GM19035 (cell line): ENCODE measurements around the gene ASRGL1.

Source experiments
- ATAC-seq: cut with Tn5 transposase; IDR thresholded peaks from one replicate; pipeline ENCODE4 v1.9.1; 2021; ENCODE audit not compliant: unreplicated experiment

The ASRGL1 gene

DNA sequence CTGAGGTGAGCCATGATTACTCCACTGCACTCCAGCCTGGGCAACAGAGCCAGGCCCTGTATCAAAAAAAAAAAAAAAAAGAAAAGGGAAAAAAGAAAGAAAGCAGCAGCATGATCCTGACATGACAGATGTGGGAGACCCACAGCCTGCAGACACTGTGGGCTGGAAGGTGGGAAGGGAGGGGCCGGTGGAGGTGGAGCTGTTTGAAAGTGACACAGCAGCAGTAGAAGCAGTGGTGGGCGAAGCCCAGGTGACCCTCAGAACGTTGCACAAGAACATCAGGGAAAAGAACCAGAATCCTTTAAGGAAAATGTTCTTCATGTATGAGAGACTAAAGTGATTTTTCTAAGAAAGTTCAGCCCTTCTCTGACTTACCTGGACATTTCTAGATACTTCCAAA is 55.3 kb downstream of the ASRGL1 start:
- ATAC-seq, result no peak

DNA sequence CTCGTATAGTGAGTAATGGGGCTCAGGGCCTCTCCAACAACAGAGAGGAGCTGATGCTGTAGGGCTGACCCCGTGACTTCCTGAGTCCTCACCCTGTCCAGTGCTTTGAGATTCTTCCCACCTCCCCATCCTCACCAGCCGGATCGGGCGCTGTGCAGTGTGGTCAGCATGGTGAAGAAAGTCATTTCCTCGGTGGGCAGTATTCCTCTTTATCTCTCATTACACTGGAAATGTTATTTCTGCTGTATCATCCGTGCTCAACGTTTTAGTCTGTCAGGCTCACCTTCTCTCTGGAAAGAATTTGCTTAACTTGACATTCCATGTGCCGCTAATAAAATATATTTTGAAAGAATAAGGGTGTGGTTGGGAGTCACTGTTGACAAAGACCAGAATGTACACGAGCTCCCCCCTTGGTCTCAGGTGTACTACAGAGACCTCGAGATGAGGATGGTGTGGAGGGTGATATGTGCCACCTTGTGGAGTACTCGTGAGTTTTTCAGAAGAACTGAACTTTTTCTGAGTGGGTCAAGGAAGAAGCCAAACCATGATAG is 55.9 kb downstream of the ASRGL1 start:
- no peak for ATAC-seq

DNA sequence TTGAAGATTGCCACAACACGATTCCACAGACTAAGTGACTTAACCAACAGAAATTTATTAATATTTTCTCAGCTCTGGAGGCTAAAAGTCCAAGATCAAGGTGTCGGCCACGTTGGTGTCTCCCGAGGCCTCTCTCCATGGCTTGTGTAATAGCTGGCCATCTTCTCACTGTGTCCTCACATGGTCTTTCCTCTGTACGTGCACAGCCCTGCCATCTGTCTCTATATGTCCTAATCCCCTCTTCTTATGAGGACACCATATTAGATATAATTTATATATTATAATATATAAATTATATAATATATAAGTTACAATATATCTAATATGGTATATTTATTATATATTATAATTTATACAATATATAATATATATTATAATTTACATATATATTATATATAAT is 56.5 kb downstream of the ASRGL1 start:
- ATAC-seq, result no peak

DNA sequence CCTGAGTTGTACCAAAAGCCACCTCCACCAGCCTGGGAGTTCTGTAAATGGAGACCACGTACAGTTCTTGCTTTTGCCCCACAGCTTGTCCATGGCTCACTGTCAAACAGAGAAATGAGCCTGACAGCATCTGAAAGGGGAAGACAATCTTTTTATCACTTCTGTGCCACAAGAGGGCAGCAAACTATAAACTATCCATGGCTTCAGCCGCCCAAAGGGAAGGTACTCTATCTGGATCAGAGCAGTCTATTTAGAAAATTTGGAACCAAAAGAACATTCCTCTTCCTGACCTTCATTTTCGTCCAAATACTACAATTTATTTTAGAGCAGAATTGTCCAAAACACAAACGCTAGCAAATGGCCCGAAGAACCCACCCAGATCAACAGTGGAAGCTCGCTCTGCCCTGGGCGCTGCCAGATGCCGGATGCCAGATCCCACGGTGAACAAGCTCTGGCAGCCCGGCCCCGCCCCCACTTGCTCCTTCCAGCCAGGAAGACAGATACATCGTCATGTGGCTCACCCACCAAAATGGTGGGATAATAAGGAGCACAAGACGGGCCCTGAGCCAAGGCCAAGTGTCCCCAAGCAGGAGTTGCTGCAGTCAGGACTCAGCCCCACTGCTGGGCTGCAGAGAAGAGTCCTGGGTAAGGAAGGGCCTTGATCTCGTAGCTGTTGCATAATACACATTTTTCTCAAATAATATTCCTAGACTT is 57.7 kb downstream of the ASRGL1 start:
- ATAC-seq, result no peak

DNA sequence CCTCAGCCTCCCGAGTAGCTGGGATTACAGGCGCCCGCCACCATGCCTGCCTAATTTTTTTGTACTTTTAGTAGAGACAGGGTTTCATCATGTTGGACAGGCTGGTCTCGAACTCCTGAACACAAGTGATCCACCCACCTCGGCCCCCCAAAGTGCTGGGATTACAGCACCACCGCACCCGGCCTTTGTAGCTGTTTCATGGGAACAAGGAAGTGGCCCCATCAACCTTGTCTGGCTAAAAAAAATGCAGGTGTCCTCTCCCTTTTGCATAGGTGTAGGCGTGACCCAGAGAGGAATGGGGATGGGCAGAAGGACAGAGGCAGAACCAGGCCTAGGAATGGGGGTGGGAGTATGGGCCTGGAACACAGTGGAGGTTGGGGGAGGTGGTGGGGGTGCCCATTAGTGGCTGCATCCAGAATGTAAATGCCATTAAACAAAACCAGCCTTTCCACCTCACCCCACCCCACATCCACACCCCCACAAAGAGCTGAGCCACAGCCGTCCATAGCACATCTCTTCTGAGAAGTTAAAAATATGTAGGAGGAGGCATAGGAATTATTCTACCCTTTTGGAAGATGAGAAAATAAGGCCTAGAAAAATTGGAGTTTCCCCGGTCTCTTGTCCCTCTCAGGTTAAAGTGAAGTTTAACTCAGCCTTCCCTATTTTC is 58.8 kb downstream of the ASRGL1 start:
- no peak for ATAC-seq

DNA sequence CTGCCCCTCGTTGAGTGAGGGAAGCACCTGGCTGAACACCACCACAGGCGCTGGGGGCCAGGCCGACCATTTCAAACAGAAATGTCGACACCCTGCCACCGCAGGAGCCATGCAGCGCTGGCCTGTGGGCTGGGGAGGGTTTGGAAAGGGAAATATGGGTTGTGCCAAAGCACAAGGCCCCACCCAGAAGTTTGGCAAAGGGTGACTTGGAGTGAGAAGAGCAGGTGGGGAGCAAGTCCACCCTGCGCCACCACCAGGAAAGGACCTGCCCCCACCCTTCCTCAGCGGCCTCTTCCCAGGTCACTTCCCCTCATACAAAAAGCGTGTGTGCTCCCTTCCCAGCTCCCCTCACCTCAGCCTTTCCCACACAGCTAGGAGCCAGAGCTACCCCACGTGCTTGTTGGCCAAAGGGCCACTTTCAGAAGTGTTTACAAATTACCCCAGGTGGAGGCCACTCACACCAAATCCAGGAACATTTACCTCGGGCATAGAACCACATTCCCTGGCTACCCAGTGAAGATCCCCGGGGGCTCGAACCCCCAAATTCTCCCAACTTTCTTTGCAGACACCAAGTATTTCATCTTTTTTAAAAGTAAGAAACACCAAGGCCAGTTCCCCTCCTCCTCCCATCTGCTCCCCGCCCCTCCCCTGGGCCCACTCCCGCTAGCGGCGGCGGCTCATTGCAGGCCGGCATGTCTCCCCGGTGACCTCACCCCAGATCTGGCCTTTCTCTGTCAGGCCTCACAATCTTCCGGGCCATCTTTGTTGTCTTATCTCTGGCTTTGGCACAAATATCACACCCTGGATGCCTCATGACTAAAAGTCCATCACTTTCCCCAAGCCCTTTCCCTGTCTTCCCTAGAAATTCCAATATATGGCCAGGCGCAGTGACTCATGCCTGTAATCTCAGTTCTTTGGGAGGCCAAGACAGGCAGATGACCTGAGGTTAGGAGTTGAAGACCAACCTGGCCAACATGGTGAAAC is 61.1 kb downstream of the ASRGL1 start:
- no peak for ATAC-seq

DNA sequence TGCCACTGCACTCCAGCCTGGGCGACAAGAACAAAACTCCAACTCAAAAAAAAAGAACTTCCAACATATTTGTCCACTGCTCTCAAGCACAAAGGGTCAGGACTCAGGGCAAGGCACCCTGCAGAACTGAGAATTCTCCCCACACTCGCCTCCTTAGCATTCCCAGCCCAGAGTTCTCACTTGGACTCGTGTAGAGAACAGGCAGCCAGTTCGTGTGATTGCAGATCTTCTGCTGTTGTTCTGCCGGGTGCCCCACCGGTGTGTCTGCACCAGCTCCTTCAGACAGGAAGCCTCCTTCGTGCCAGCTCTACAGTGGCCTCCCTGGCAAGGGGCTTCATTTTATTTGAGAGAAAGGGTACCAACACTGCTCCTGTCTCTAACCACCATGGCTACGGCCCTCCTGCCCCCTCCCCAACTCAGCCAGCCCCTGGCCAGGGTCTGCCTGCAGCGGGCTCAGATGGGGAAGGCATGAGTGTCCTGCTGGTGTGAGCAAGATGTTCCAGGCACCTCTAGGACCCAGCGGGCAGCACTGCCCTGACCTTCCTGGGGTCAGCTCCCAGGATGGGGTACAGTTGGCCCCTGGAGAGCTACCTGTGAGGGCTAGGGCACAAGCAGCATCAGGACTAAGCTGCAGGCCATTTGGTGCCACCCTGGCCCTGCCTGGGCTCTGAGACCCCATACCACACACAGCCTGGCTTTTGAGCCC is 62.1 kb downstream of the ASRGL1 start:
- ATAC-seq, result no peak

DNA sequence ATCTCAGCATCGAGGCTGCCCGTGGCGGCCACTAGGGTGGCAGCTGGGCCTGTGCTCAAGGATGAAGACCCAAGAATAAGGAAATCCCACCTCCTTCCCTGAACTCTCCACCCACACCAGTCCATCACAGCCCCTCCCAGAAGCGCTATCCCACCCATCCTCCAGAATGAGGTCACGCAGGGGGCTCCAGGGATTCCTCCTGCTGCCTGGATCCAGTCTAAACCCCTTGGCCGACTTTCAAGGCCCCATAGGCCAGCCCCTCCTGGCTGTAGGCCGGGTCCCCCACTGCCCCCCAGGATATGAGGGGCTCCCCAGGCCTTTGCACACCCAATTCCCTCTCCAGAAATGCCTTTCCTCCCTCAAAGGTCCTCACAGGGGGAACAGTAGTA is 62.6 kb downstream of the ASRGL1 start:
- ATAC-seq, result no peak

DNA sequence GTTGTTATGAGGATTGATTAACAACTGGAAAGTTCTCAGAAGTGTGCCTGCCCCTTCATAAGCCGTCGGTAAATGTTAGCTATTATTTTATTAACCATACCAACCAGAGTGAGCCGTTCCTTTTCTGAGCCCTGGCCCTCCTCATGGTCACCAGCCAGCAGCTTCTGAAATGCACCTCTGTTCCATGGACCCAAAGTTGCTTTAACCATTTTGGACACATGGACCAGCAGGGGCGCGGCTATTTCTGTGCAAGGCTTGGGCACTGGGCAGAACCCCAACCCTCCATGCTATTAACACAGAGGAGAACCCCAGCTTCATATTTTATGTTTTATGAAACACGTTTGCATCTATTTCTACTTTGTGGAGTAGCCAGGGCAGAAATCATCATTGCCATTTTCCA is 63.0 kb downstream of the ASRGL1 start:
- ATAC-seq, result no peak

DNA sequence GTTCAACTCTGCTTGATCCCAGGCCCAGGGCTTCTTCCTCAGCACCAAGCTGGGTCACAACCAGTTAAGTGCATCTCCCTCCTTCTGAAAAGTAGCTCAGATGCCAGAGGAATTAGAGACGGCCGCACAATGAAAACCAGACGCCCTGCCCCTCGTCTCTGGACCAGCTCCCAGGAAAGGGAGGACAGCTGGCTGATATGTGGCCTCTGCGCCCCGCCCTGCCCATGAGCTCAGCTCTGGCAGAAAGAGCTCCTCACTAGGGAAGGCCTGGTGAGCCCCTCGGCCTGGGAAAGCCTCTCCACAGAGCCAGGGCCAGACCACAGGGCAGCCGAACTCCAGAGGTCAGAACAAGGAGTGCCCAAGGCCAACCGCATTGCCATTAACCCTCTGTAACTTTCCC is 63.5 kb downstream of the ASRGL1 start:
- no peak for ATAC-seq

DNA sequence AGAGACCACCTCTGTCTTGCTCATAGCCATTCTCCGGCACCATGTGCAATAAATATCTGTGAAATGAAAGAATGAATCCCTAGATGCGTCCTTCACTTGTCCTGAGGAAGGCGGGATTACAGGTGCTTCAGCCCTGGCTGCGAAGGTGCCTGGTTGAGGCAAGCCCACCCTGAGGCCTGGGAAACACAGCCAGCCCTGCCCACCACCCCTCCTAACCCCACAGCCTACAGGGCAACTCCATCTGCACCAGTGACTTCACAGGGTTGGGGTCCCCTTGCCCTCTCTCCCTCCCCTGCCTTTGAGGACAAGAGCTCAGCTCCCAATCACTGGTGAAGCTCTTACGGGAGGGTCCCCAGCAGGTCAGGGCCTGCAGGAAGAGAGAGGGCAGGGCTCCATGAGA is 64.1 kb downstream of the ASRGL1 start:
- no peak for ATAC-seq

DNA sequence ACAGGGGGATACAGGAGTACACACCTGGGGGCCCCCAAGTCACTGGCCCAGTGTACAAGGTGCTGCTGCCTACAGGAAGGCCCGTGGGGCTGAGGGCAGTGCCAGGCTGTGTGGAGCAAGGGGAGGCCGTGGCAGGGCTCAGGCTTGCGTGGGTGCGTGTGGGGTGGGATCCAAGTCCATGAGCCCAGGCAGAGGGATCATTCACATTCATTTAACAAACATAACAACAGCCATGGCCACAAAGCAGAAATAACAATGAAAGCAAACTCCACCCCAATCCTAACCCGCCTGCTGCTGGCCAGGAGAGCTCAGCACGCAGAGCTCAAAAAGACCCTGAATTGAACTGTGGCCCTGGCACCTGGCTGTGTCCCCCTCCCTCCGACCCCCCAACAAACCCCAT is 64.6 kb downstream of the ASRGL1 start:
- no peak for ATAC-seq

DNA sequence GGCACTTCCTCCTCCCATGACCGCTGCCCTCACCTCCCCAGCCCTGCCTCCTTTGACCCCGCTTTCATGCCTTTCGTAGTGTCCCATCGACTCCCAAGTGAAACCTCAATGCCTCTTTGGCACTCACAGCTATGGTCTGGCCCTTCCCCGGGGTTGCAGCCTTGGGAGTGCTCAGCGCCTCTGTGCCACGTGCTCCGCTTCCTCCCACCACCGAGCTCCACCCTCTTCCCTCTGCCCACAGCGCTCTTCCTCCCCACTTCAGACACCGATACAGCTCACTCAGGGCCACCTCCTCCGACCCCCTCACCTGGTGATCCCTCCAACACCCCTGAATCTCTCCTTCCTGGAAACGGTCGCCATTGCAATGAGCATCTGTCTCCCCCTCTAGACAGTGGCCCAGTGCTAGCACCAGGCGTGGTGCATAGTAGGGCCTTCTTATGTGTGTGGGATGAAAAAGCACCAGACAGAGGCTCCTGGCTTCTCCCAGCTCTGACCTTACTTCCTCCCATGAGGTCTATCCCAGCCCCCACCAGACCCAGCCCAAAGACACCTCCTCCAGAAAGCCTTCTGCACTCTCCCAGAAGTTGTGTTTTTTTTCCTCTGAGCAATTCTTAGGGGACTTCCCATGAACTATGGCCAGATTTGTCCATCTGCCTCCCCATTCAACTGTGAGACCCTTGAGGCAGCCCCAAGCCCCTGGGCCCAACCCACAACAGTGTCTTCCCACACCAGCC is 65.1 kb downstream of the ASRGL1 start:
- ATAC-seq, result no peak

DNA sequence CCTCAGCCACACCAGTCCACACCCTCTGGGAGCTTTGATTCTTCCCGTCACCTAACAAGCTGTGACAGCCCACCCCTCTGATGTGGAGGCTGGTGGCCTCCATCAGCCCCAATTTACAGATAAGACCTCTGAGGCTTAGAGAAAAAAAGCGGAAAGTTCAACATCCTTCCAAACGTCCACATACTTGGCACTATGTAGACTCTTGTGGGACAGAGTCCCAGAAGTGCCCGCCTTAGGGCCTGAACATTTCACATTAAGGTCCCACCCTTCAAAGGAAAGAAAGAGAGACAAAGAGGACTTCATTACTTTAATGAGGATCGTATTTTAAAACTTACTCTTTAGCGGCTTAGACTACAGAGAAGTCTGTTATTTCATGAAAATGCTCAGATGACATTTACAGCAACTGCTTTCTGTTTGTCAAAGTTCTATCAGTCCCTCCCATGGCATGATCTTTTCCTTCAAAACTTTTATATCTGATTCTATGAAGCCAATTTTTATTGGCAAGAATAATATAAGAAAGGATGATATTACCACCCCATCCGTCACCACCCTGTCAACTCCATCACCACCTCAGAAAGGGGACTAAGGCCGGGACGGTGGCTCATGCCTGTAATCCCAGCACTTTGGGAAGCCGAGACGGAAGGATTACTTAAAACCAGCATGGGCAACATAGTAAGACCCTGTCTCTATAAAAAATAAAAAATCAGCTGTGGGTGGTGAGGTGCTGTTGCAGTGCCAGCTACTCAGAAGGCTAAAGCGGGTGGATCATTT is 65.9 kb downstream of the ASRGL1 start:
- ATAC-seq, result no peak

DNA sequence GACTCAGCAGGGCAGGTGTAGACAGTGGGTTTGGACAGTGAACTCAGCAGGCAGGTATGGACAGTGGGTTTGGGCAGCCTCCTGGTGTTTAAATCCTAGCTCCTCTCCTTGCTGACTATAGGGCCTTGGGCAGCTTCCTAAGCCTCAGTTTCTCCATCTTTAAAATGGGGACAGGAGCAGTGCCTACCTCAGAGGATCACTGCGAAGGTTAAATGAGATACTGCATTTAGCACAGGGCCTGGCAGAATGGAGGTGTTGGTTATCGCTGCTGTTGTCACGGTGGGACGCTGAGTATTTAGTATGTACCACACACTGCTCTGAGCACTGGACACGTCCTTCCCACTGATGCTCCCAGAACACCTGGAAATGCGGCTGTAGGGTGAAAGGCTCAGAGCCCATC is 67.2 kb downstream of the ASRGL1 start:
- no peak for ATAC-seq

DNA sequence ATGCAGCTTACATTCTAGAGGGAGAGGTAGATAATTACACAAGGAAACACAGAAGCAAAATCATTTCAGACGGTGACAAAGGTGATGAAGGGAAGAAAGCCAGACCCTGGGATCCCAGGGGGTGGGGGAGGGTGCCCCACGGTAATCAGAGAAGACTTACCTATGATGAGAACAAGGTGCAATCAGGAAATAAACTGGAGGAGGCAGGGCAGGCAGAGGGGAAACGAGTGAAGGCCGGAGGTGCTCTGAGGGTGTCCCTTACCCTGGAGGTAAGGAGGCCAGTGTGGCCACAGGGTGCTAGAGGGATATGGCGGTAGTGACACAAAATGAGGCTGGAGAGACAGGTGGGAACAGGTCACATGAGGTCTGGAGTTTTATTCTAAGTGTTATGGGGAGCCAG is 67.7 kb downstream of the ASRGL1 start:
- ATAC-seq, result no peak

DNA sequence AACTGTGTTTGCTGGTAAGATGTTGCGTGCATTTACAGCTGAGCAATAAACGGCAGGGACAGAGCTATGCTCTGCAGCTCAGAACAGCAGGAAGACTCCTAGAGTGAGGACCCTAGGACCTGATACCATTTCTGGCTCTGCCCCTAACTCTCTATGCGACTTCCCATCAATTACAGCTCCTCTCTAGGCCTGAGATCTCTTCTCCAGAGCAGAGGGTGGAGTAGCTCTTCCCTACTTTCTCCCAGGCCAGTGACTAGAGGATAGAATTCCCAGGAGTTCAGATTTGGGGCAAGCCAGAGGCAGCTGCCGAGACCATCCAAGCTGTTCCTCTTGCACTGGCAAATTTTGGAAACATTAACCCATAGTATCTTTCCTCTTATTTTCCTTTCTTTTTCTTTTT is 68.8 kb downstream of the ASRGL1 start:
- no peak for ATAC-seq

DNA sequence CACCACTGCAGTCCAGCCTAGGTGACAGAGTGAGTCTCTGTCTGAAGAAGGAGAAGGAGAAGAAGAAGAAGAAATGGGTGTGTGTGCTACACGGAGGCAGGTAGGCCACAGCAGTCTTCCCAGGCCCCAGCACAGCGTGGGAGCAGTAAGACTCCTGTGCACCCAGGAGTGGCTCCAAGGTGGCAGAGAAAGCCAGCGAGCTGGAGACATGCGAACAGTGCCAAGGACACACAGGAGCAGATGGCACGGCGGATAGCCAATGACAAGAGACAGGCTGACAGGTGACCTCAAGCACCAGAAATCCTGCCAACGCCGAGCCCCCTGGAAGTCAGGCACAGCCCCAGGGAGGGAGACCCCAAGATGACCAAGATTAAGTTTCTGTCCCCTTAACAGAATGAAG is 72.6 kb downstream of the ASRGL1 start:
- no peak for ATAC-seq

DNA sequence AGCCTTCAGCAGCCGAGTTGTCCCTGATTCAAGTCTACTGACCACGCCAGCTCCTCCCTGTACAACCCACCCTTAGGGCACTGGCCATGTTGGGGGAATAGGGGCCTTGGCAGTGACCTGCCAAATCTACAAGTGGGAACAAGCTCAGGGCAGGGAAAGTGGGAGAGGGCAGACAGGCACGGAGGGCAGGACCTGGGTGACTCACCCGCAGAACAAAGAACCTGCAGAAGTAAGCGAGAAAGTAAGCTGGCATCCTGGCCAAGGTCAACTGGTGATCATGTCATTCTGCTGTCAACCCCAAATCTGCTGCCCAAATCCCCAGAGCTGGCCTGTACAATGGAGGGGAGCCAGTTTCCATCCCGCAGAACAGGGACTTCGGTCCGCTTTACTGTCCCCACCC is 73.7 kb downstream of the ASRGL1 start:
- ATAC-seq, result no peak
